SK-N-DZ (cell line): Measurements from ENCODE around the gene NANS.
"Not testable (repeated sequence)": the region's sequence is repeated elsewhere in the genome, so short reads cannot be mapped to it uniquely, and the experiment has no call there.

Experiments used
- DNase-seq: peaks from one replicate; pipeline ENCODE4 v3.0.0-alpha.2; 2015; ENCODE audit warnings: low spot score

NANS gene

DNA sequence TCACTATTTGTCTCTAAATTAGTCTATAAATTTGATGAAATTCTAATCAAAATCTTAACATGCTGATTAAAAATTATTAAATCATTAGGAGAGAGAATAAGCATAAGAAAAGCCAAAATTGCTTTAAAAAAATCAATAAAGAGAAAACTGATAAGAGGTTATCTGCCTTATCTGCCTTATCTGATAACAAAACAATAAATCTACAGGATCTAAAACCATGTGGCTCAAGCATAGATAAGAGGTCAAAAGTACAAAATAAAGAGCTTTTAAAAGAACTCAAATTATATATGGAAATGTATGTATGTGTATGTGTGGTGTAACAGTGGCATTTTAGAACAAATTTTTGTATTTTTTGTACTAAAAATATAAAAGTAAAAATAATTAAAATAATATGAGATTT, 43.9 kb downstream of the NANS start:
- DNase-seq = no peak

- DNase-seq = no peak
These were observed 44.9 kb downstream of the NANS start for GRCh38 chr9:98101416-98101815.

- no peak for DNase-seq
These were observed 45.3 kb downstream of the NANS start for GRCh38 chr9:98101868-98102273.

DNA sequence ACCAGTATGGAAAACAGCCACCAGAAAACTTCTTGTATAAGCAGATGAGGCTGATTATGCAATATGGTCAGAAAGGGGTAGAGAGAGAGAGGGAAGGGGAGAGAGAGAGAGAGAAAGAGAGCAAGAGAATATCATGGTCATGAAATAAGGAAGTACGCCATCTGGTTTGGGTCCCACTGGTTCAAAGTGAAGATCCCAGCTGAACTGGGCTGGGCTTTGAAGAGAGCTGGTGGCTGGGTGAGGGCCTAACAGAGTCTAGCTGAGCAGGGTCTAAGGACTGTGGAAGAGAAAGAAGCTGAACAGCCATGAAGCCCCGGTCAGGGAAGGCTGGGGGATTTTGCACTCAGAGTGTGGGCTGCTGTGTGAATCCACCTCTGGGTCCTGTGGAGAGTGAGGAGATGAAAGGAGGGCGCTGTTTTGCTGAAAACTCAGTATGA, 47.9 kb downstream of the NANS start:
- DNase-seq = no peak

DNA sequence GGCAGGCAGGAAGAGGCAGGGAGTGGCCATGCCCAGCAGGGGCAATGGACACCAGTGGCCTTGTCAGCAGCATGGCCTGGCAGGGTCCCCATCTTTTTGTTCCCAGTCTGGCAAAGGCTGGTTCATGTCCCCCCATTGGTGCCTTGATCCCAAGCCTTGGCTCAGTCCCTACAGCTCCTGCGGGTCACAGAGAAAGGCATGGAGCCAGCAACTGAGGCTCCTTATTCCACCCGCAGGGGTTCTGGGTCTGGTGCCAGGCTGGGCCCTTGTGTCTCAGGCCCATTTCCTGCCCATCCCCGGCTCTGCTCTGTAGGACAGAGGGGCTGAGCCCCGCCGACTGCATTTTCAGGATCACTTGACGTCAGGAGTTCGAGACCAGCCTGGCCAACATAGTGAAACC, 48.5 kb downstream of the NANS start:
- no peak for DNase-seq

DNA sequence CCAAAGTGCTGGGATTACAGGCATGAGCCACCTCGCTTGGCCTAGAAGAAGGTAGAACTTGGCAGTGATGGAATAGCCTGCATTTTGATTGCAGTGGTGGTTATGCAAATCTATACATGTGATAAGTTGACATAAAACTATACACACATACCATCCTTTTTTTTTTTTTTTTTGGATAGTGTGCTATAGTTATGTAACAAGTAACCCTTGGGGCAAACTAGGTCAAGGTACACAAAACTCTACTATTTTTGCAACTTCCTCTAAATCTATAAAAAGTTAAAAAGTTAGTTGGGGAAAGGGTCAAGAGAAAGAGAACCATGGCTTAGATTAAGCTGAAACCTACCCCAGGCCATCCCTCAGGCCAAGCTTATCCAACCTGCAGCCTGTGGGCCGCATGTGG, 51.4 kb downstream of the NANS start:
- DNase-seq = no peak

- no peak for DNase-seq
These were observed 52.0 kb downstream of the NANS start for GRCh38 chr9:98108531-98109031.

DNA sequence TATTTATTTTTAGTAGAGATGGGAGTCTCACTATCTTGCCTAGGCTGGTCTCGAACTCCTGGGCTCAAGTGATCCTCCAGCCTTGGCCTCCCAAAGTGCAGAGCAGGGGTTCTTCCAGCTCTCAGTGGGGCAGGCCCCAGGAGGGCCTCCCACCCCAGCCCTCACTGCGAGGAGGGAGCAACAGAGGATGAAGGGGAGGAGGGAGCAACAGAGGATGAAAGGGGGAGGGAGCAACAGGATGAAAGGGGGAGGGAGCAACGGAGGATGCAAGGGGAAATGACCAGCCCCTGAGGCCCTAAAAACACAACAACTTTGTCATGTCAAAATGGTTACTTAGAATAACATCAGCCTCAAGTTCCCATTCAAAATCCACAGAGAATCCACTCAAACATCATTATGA, 52.5 kb downstream of the NANS start:
- DNase-seq = no peak

GRCh38 chr9:98117097-98117496, 60.6 kb downstream of the NANS start:
- DNase-seq = not testable (repeated sequence)

DNA sequence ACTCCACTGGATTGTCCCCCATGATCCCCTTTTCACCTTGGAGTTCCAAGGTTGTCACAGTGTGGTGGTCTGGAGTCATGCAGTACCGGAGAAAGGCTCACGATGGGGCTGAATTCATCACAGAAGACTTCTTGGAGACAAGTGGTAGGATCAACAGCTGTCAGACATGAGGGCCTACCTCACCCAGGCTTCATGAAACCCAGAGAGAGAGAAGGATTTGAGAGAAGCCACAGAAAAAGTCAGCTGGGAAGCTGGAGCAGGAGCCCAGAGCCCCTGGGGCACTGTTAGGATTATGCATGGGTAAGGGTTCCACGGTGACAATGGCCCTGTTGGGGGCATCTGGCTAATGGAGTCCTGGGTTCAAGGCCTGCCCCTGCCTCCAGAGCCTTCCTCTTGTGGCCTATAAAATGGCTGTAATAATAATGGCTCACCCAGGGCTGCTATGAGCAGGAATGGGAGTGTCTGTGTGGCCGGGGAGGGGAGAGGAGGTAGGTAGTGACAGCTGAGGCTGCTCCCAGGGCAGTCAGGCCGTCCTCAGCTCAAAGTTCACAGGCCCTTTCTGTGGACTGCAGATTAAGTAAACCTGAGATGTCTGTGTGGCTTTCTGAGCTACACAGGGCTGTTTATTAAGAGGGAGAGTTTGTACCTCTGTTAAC, 61.6 kb downstream of the NANS start:
- DNase-seq = peak; percentile 75

- peak; percentile 84 for DNase-seq
These were observed 62.4 kb downstream of the NANS start, which contains the start of gene TRIM14 for GRCh38 chr9:98118640-98119601. Gene TRIM14, minus strand, starts transcription at chr9:98119222. Its CDS starts 34 bp downstream, at chr9:98119188.

DNA sequence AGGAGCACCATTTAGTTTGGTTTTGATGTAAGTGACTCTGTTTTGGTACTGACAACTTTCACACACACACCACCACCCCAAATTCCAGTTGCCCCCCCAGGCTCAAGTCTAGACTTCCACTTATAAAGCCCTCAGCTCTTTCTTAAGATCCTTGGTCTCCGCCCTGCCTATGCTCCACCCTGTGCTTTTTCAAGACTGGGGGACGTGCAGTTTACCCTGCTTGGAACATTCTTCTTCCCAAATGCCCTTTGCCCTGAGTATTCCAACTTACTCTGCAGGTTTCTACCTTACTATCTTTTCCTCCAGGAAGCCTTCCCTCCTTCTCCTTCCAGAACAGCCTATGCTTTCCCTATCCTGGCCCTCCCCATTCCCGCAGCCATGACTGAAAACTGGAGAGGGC, 63.9 kb downstream of the NANS start:
- no peak for DNase-seq

GRCh38 chr9:98121058-98121457, 64.5 kb downstream of the NANS start:
- no peak for DNase-seq

DNA sequence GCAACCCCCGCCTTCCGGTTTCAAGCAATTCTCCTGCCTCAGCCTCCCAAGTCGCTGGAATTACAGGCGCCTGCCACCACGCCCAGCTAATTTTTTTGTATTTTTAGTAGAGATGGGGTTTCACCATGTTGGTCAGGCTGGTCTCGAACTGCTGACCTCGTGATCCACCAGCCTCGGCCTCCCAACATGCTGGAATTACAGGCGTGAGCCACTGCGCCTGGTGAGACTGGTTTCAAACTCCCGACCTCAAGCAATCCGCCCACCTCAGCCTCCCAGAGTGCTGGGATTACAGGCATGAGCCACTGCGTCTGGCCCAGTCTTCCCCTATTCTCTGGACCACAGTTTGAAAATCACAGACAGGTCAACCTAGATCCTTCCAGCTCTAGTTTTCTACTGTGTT, 67.6 kb downstream of the NANS start:
- DNase-seq = not testable (repeated sequence)

DNA sequence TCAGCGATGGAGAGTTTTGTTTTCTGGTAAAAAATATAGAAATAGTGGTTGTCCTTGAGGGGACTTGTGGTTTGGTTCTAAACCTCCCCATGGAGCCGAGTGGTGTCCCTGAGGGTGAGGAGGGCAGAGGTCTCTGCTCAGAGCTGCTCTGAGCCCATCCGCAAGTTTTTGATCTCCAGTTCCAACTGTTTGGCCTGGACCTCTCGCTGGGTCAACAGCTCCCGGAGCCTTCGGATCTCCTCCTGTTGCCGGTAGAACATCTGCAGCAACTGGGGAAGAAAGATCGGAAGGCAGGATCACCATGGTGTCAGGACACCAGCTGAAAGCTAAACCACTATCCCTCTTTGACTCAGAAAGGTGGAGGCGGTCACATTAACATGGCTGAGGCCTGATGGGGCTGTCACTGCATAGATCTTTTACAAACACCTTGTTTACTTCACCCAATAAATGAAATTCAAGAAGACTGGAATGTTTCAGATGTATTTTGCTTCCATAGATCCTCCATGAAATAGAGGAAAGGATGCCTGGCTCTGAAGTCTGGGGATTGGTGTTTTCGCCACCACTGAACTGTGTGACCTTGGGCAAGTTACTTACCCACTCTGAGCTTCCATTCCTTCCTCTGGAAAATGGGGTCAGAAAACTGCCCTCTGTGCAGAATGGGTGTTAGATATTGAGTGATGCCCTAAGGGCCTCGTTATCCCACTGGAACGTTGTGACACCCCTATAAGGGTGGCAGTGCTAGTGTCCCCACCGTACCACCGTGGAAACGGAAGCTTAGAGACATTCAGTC, 68.3 kb downstream of the NANS start:
- DNase-seq = no peak

- DNase-seq = no peak
These were observed 70.7 kb downstream of the NANS start for GRCh38 chr9:98127226-98127625.

GRCh38 chr9:98128316-98128715, 71.8 kb downstream of the NANS start:
- DNase-seq = no peak

GRCh38 chr9:98129451-98129881, 72.9 kb downstream of the NANS start:
- no peak for DNase-seq

DNA sequence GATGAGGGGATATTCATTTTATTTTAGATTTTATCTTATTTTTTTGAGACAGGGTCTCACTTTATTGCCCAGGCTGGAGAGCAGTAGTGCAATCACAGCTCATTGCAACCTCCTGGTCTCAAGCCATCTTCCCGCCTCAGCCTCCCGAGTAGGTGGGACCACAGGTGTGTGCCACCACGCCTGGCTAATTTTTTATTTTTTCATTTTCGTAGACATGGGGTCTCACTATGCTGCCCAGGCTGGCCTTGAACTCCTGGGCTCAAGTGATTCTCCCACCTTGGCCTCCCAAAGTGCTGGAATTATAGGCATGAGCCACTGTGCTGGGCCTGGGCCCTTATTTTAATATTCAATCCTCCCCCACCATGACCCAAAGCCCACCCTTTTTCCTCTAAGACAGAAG, 73.5 kb downstream of the NANS start:
- DNase-seq = not testable (repeated sequence)

- DNase-seq = no peak
These were observed 74.2 kb downstream of the NANS start for GRCh38 chr9:98130576-98131228.

- no peak for DNase-seq
These were observed 75.6 kb downstream of the NANS start for GRCh38 chr9:98132158-98132557.
